GM12875 (cell line): ENCODE measurements around the gene TMPRSS11B.
"Not testable (repeated sequence)": the region's sequence is repeated elsewhere in the genome, so short reads cannot be mapped to it uniquely, and the experiment has no call there.

Source experiments
- H3K4me3 ChIP-seq: one replicate; pipeline ENCODE4 v1.5.1; 2011; ENCODE audit warnings: low read depth, low read length, control low read depth
- TF ChIP-seq, protein P1 (sequence below): IDR thresholded peaks from 2 replicates; pipeline ENCODE4 v1.5.1; 2011; ENCODE audit warnings: low read depth, mild to moderate bottlenecking, control low read depth, inconsistent platforms, low read length, moderate library complexity, borderline replicate concordance; ENCODE audit not compliant: insufficient read depth

Gene TMPRSS11B

GRCh38 chr4:68245594-68245993 lies at the start of gene TMPRSS11B:
Gene TMPRSS11B (minus strand): TSS chr4:68245694. CDS start chr4:68245558, 136 bp downstream.
- no peak within 1 kb of the TSS for H3K4me3 ChIP-seq
- TF ChIP-seq, protein P1, sequence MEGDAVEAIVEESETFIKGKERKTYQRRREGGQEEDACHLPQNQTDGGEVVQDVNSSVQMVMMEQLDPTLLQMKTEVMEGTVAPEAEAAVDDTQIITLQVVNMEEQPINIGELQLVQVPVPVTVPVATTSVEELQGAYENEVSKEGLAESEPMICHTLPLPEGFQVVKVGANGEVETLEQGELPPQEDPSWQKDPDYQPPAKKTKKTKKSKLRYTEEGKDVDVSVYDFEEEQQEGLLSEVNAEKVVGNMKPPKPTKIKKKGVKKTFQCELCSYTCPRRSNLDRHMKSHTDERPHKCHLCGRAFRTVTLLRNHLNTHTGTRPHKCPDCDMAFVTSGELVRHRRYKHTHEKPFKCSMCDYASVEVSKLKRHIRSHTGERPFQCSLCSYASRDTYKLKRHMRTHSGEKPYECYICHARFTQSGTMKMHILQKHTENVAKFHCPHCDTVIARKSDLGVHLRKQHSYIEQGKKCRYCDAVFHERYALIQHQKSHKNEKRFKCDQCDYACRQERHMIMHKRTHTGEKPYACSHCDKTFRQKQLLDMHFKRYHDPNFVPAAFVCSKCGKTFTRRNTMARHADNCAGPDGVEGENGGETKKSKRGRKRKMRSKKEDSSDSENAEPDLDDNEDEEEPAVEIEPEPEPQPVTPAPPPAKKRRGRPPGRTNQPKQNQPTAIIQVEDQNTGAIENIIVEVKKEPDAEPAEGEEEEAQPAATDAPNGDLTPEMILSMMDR: no peak

- H3K4me3 ChIP-seq: no peak overlapping the region
- TF ChIP-seq, protein P1: no peak
Observed at GRCh38 chr4:68291256-68291655, 45.8 kb upstream of the TMPRSS11B start.

DNA sequence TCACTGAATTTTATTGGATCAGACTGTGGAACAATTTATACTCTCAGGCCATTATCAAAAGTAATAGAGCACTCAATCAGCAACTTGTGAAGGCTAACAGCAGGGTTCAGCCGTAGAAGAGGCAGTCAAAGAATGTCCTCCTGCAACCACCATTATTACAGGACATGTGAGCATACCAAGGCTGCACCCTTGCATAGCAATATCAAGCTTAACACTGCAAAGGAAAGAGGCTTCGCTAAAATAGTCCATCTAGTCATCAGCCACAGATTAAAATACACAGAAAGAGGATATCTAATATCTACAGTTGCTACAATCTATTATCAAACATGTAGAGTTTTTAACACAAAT lies 42.9 kb upstream of the TMPRSS11B start:
- H3K4me3 ChIP-seq: no peak overlapping the region
- TF ChIP-seq, protein P1: no peak

- H3K4me3 ChIP-seq: no peak overlapping the region
- TF ChIP-seq, protein P1: no peak
Observed at GRCh38 chr4:68287704-68288392, 42.4 kb upstream of the TMPRSS11B start.

DNA sequence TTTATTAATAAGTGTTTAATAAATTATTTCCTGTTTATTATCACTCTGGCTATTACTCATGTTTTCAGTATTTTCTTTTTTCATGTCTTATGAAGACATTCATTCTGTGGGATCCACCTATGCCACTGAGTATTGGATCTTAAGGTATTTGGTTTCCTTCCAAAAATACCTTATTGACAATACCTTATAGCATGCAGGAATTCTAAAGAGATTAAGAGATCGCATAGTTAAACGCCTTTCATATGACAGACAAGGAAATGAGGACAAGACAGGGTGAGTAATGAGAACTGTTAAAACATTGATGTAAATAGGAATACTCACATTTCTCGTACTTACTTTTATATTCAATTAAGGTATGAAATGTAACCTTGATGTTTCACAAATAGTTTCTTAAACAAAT lies 38.2 kb upstream of the TMPRSS11B start:
- H3K4me3 ChIP-seq: no peak overlapping the region
- TF ChIP-seq, protein P1: no peak

- TF ChIP-seq, protein P1: no peak
- no peak overlapping the region for H3K4me3 ChIP-seq
Observed at GRCh38 chr4:68283095-68283494, 37.6 kb upstream of the TMPRSS11B start.

DNA sequence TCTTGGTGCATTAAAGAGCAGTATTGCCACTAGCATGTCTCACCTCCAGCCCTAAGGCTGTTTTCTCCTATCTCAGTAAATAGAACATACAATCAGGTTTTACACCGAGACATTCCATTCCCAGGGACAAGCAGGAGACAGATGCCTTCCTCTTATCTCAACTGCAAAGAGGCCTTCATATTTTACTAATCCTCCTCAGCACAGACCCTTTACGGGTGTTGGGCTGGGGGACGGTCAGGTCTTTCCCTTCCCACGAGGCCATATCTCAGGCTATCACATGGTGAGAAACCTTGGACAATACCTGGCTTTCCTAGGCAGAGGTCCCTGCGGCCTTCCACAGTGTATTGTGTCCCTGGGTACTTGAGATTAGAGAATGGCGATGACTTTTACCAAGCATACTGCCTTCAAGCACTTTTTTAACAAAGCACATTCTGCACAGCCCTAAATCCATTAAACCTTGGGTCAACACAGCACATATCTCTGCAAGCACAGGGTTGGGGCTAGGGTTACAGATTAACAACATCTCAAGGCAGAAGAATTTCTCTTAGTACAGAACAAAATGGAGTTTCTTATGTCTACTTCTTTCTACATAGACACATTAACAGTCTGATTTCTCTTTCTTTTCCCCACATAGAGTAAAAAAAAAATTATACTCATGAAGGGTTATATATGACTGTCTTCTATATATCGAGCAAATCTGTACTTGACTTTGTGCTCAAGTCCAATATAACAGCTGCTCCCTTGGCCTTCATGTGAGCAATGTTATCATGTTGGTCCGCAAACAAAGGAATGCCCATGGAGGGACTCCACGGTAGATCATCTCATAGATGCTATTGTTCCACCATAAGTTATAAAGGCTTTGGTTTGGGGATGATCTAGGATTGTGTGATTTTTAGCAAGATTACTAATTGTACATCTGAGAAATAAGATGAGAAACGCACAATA lies 36.6 kb upstream of the TMPRSS11B start:
- not testable (repeated sequence) for H3K4me3 ChIP-seq
